HFF-Myc (cell line): ENCODE data around the gene FGF10.

Experiments used
- DNase-seq: peaks from one replicate; pipeline ENCODE4 v3.0.0-alpha.2; 2011; ENCODE audit warnings: low read depth; ENCODE audit errors: extremely low read depth
- H3K4me3 ChIP-seq: replicated peaks from 2 replicates; pipeline ENCODE4 v1.5.1; 2011; ENCODE audit warnings: low read depth, mild to moderate bottlenecking, control low read depth, low read length
- CTCF ChIP-seq: IDR thresholded peaks from 2 replicates; pipeline ENCODE4 v1.5.1; 2012; ENCODE audit warnings: mild to moderate bottlenecking, low read depth, low read length, control low read depth; ENCODE audit errors: missing control alignments

Gene FGF10

DNA sequence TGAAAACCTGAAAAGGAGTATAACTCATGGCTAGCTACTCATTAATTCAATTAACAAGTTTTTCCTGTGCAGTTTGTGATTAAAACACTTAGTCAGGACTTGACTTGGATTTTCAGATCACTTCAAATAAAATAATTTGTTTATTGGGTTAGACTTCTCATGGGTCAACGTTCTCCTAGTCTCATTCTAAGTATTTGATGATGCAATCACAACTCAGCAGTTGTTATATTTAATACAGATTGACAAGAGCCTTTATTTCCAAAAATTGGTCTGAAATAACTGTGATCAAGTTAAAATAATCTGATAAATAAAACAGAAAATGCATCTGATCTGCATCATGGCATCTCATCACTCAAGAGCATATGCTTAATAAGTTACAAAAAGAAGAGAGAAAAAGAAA is 113.9 kb downstream of the FGF10 start:
- no peak for TF ChIP-seq CTCF

DNA sequence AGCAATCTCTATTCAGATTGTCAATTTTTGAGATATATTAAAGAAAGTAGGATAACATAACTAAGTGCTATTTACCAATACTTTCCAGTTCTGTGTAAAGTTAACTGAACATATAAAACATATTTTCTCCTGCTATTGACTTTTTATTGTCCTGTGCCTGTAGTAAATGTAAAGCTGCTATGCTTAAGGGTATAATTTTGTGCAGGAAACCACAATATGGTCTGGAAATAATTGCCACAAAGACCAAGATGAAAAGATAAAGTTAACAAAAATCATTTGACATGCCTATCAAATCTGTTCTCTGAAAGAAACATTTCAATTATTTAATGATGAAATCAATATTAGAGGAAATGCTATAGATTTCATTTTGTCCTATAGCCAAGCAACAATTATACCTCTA is 121.3 kb downstream of the FGF10 start:
- DNase-seq, result no peak
- no peak overlapping the region for H3K4me3 ChIP-seq
- no peak for TF ChIP-seq CTCF

More for the DNA sequence above, 113.9 kb downstream of the FGF10 start:
- no peak for DNase-seq
- no peak overlapping the region for H3K4me3 ChIP-seq

DNA sequence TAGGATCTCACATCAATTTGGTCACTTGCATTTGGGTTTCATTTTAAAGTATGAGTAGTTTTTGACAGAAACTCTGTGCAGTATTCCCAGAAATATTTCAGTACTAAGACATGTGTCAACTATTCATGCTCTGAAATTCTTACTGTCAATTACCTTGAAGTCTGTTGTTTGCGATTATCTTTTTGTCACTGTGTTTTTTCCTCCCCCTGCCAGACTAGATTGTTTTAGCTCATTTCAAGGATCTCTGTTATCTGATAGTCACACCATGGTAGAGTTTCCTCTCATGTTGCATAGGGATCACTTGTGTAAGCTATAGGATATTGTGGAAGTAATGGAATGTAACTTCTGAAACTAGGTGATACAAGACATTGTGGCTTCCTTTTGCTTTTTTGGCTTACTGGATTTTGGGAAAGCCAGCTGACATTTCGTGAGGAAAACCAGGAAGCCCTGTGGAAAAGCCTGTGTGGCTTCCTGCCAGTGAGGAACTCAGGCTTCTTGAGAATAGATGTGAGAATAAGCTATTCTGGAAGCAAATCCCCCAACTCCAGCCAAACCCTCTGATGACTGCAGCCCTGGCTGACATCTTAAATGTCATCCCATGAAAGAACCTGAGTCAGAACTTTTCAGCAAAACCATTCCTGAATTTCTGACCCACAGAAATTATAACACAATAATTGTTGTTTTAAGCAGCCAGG is 122.2 kb downstream of the FGF10 start:
- no peak for DNase-seq
- TF ChIP-seq CTCF, result no peak
- no peak overlapping the region for H3K4me3 ChIP-seq

GRCh38 chr5:44265713-44266112 is 123.5 kb downstream of the FGF10 start:
- no peak for TF ChIP-seq CTCF
- H3K4me3 ChIP-seq, result no peak overlapping the region

DNA sequence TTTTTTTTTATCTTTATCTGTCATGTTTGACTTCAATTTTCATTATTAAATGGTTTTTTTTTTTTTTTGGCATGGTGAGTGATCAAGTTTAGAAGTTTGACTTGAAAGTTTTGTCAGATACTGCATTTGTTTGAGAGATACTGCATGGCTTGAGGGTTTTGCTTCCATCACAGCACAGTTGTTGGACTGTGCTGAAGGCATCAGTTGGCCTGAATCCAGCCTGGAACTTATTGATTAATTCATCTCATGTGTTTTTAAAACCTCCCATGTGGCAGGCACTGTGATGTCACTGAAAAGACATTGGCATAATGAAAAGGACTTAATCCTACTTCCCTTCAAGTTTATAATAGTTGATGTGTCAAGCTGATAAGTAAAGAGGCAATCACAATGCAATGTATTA is 128.4 kb downstream of the FGF10 start:
- H3K4me3 ChIP-seq, result no peak overlapping the region
- DNase-seq, result no peak
- no peak for TF ChIP-seq CTCF

More at GRCh38 chr5:44265713-44266112, 123.5 kb downstream of the FGF10 start:
- DNase-seq, result no peak

DNA sequence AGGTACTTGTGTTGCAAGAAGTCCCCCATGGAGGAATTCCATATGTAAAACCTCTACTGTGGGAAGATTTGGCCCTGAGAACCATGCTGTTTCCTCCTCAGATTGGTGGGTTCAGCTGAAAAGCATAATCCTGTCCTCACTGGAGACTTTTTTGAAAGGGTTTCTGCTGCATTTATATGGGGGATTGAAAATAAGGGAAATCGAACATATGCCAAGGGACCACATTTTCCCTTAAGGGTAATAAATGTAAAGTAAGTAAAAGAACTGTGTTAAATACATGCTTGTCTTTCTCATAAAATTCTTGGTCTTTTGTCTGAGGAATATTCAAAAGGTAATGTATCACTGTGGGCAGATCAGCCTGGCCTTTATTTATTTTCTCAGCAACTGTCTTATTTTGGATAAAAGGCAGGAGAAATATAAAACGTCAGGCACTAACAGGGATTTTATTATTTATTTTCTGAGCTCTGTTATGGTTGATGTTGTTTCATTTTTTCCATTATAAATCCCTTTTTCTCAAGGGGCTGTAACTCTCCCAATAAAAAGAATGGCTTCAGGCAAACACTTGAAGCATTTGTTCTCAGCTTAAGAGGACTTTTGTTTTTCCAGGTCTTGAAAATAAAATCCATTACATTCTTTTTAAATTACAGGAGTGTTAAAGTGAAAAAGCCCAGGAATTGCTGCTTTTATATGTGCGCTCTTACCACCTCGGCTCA is 131.4 kb downstream of the FGF10 start:
- no peak for TF ChIP-seq CTCF
- DNase-seq, result no peak
- no peak overlapping the region for H3K4me3 ChIP-seq
